Astrocyte (in vitro differentiated cells and primary cell): ENCODE results near the gene KIF3C.

Experiments
- EZH2 ChIP-seq: IDR thresholded peaks from 2 replicates; pipeline ENCODE4 v1.6.1; 2012; ENCODE audit warnings: mild to moderate bottlenecking, low read length, inconsistent platforms; ENCODE audit not compliant: insufficient read depth
- TF ChIP-seq, protein P1 (sequence below): IDR thresholded peaks from 2 replicates; pipeline ENCODE4 v1.5.1; 2011; ENCODE audit warnings: low read depth, mild to moderate bottlenecking, inconsistent platforms, low read length, moderate library complexity; ENCODE audit not compliant: insufficient read depth

DNA sequence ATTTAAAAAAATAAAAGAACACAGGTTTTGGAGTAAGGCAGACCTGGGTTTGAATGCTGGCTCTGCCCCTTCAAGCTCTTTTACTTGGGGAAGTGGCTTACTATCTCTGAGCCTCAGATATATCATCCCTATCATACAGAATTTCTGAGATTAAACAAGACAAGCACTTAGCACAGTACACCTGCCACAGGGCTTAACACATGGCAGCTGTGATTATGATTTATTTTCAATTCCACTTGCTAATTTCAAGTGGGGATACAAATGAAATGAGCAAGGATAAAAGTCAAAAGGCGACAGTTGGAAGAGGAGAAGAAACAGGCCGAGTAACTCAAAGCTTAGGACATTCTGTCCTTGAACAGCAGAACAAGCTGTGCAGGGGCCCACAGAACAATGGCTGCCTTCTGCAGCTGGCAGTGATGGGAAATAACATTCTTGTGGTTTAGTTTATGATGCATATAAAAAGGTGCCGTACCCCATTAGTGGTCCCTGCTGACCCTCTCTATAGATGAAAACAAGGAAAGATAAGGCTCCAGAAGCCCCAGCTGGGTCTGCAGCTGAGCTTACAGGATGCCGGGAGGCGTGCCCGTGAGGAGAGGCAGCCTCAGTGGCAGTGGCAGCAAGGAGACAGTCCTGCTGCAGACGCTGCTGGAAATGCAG is 45.3 kb downstream of the KIF3C start:
- TF ChIP-seq, protein P1, sequence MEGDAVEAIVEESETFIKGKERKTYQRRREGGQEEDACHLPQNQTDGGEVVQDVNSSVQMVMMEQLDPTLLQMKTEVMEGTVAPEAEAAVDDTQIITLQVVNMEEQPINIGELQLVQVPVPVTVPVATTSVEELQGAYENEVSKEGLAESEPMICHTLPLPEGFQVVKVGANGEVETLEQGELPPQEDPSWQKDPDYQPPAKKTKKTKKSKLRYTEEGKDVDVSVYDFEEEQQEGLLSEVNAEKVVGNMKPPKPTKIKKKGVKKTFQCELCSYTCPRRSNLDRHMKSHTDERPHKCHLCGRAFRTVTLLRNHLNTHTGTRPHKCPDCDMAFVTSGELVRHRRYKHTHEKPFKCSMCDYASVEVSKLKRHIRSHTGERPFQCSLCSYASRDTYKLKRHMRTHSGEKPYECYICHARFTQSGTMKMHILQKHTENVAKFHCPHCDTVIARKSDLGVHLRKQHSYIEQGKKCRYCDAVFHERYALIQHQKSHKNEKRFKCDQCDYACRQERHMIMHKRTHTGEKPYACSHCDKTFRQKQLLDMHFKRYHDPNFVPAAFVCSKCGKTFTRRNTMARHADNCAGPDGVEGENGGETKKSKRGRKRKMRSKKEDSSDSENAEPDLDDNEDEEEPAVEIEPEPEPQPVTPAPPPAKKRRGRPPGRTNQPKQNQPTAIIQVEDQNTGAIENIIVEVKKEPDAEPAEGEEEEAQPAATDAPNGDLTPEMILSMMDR = no peak
- no peak for TF ChIP-seq EZH2
